HCT116 (cell line): Measurements from ENCODE around the gene ZDHHC16. TPM values are rescaled to one million over a fixed set of nuclear protein-coding genes. Genes with fewer than 3 reads are reported as not detected.
A peak's percentile ranks its signal among the peaks of the same experiment; 100 is the strongest.

Experiments used
- ATAC-seq: fragments of 200-7000 bp; cut with Tn5 transposase; 2 replicates; pipeline ENCODE4 v1.9.1; 2020; ENCODE audit warnings: mild to moderate bottlenecking, moderate library complexity
- BruUV-seq: library from RNA; stranded (reverse); fragments of 400-500 nt; replicated peaks from 2 replicates; lab custom pipeline; 2021; lab: Mats Ljungman, UMichigan
- CTCF ChIA-PET: fragments of 300-600 bp; sonication (Branson Sonifier 250); formaldehyde crosslinking; loops from one replicate; lab custom pipeline; 2021; ENCODE audit warnings: antibody characterized with exemption; lab: Charles Lee
- POLR2A ChIA-PET: fragments of 300-600, 350-600 bp; sonication (Branson Sonifier 250); formaldehyde crosslinking; loops from one replicate; lab custom pipeline; 2021; ENCODE audit warnings: antibody characterized with exemption; lab: Charles Lee
- RAD21 ChIA-PET, 2 experiments: fragments of 300-600 bp; sonication (Branson Sonifier 250); formaldehyde crosslinking; loops; one replicate each; lab custom pipeline; 2023; ENCODE audit warnings: low total read pairs in 2 of 2; ENCODE audit not compliant: uncharacterized antibody in 2 of 2, unreplicated experiment in 2 of 2, low non-redundant PET in 1 of 2; lab: Charles Lee
- DNase-seq: peaks from one replicate; pipeline ENCODE4 v3.0.0-alpha.2; 2010; ENCODE audit warnings: low read depth, low spot score
- H2AFZ ChIP-seq: fragments of 200-600 bp; shearing (Covaris generic), sonication (generic); 2 replicates; pipeline ENCODE4 v1.6.1; 2017; ENCODE audit warnings: low read depth, mixed run types, mixed read lengths, antibody characterized with exemption, low read length; ENCODE audit not compliant: poor library complexity, severe bottlenecking
- H3K27ac ChIP-seq: 2 replicates; pipeline ENCODE4 v1.5.1; 2012; ENCODE audit warnings: low read depth, low read length
- H3K27me3 ChIP-seq: fragments of 200-600 bp; sonication (generic); 2 replicates; pipeline ENCODE4 v1.6.1; 2016; ENCODE audit warnings: mixed run types, low read length, mixed read lengths; ENCODE audit not compliant: insufficient read depth
- H3K36me3 ChIP-seq, 2 experiments: fragments of 200-500 bp in 1 of 2; fragments of 200-600 bp in 1 of 2; sonication (Bioruptor generic) in 1 of 2; sonication (generic) in 1 of 2; 2 replicates each; pipeline versions ENCODE4 v1.5.1 to v1.6.1; 2014 to 2016; ENCODE audit warnings: low read length in 2 of 2, inconsistent platforms in 1 of 2, mixed read lengths in 1 of 2, mixed run types in 1 of 2; ENCODE audit not compliant: insufficient read depth in 2 of 2, control insufficient read depth in 1 of 2
- H3K4me1 ChIP-seq, 2 experiments: fragments of 200-600 bp in 1 of 2; sonication (generic) in 1 of 2; 2 replicates each; pipeline versions ENCODE4 v1.5.1 to v1.6.1; 2012 to 2017; ENCODE audit warnings: low read length in 2 of 2, inconsistent platforms in 1 of 2, mild to moderate bottlenecking in 1 of 2, mixed read lengths in 1 of 2, mixed run types in 1 of 2, moderate library complexity in 1 of 2; ENCODE audit not compliant: insufficient read depth in 2 of 2, control insufficient read depth in 1 of 2
- H3K4me2 ChIP-seq: fragments of 200-600 bp; sonication (generic); 2 replicates; pipeline ENCODE4 v1.6.1; 2017; ENCODE audit warnings: mixed run types, low read length, mixed read lengths
- H3K4me3 ChIP-seq, 2 experiments: fragments of 200-600 bp in 1 of 2; sonication (generic) in 1 of 2; replicated peaks in 1 of 2; 2 replicates each; pipeline ENCODE4 v1.5.1; 2011 to 2016; ENCODE audit warnings: low read length in 2 of 2, control low read depth in 1 of 2, low read depth in 1 of 2, mild to moderate bottlenecking in 1 of 2, mixed read lengths in 1 of 2, mixed run types in 1 of 2
- H3K79me2 ChIP-seq: fragments of 200-600 bp; sonication (generic); 2 replicates; pipeline ENCODE4 v1.6.1; 2017; ENCODE audit warnings: mild to moderate bottlenecking, mixed run types, low read length, moderate library complexity, mixed read lengths; ENCODE audit not compliant: insufficient read depth
- H3K9ac ChIP-seq: fragments of 200-600 bp; sonication (generic); 2 replicates; pipeline ENCODE4 v1.6.1; 2016; ENCODE audit warnings: low read length, mixed read lengths
- H3K9me2 ChIP-seq: fragments of 200-600 bp; sonication (generic), shearing (Covaris generic); 2 replicates; pipeline ENCODE4 v1.6.1; 2017; ENCODE audit warnings: mixed run types, mild to moderate bottlenecking, moderate library complexity; ENCODE audit not compliant: insufficient read depth
- H3K9me3 ChIP-seq, 2 experiments: fragments of 200-500 bp in 1 of 2; fragments of 200-600 bp in 1 of 2; sonication (Bioruptor generic) in 1 of 2; sonication (generic) in 1 of 2; 2 replicates each; pipeline ENCODE4 v1.6.1; 2014 to 2017; ENCODE audit warnings: low read length in 2 of 2, mixed read lengths in 2 of 2, inconsistent platforms in 1 of 2, low read depth in 1 of 2, mild to moderate bottlenecking in 1 of 2, mixed run types in 1 of 2, moderate library complexity in 1 of 2; ENCODE audit not compliant: control insufficient read depth in 1 of 2, insufficient read depth in 1 of 2
- H4K20me1 ChIP-seq: fragments of 200-600 bp; sonication (generic), shearing (Covaris generic); 2 replicates; pipeline ENCODE4 v1.6.1; 2017; ENCODE audit warnings: mixed run types, mild to moderate bottlenecking, moderate library complexity; ENCODE audit not compliant: insufficient read depth
- ELF1 ChIP-seq: IDR thresholded peaks from 2 replicates; pipeline ENCODE4 v1.6.1; 2012; ENCODE audit warnings: low read depth, borderline replicate concordance
- EZH2phosphoT487 ChIP-seq: fragments of 200-600 bp; IDR thresholded peaks from 2 replicates; pipeline ENCODE4 v1.6.1; 2018; ENCODE audit warnings: antibody characterized with exemption, borderline replicate concordance
- FOSL1 ChIP-seq: IDR thresholded peaks from 2 replicates; pipeline ENCODE4 v1.6.1; 2012; ENCODE audit warnings: low read depth
- JUND ChIP-seq: IDR thresholded peaks from 2 replicates; pipeline ENCODE4 v1.6.1; 2012
- POLR2A ChIP-seq: IDR thresholded peaks from 2 replicates; pipeline ENCODE4 v1.7.0; 2011; ENCODE audit warnings: borderline replicate concordance; ENCODE audit not compliant: insufficient read depth, insufficient read length; ENCODE audit errors: extremely low read depth
- POLR2AphosphoS5 ChIP-seq: IDR thresholded peaks from 2 replicates; pipeline ENCODE4 v1.6.1; 2011; ENCODE audit warnings: mild to moderate bottlenecking, low read depth, low read length, moderate library complexity
- SIN3A ChIP-seq: IDR thresholded peaks from 2 replicates; pipeline ENCODE4 v1.6.1; 2012; ENCODE audit warnings: low read depth
- SP1 ChIP-seq: IDR thresholded peaks from 2 replicates; pipeline ENCODE4 v1.6.1; 2012; ENCODE audit warnings: low read depth
- YY1 ChIP-seq: IDR thresholded peaks from 2 replicates; pipeline ENCODE4 v1.6.1; 2011; ENCODE audit warnings: low read length, low read depth, moderate library complexity, mild to moderate bottlenecking; ENCODE audit not compliant: insufficient replicate concordance; ENCODE audit errors: extremely low read depth
- intact Hi-C: fragments of 100-400 bp; cut with micrococcal nuclease; formaldehyde crosslinking; loops from 2 replicates; pipeline ENCODE4 v1.10.0; 2022
- total RNA-seq: library from RNA; stranded (reverse); gene quantifications from one replicate; pipeline ENCODE4 v1.2.1, GENCODE V29; 2021; ENCODE audit not compliant: unreplicated experiment
- TF ChIP-seq, protein P1 (sequence below): IDR thresholded peaks from 2 replicates; pipeline ENCODE4 v1.6.1; 2011; ENCODE audit warnings: mild to moderate bottlenecking, low read length, moderate library complexity; ENCODE audit not compliant: insufficient replicate concordance; ENCODE audit errors: extremely low read depth
- TF ChIP-seq, protein P2 (sequence below), 3 experiments: fragments of 200-600 bp in 1 of 3; sonication (generic) in 1 of 3; IDR thresholded peaks in 2 of 3; conservative IDR thresholded peaks in 1 of 3; 2 replicates each; pipeline ENCODE4 v1.5.1; 2012 to 2017; ENCODE audit warnings: low read depth in 2 of 3, low read length in 2 of 3, antibody characterized with exemption in 1 of 3, borderline replicate concordance in 1 of 3, control low read depth in 1 of 3, mild to moderate bottlenecking in 1 of 3, mixed read lengths in 1 of 3, mixed run types in 1 of 3, moderate library complexity in 1 of 3; ENCODE audit not compliant: insufficient read depth in 1 of 3
- TF ChIP-seq, protein P3 (sequence below): IDR thresholded peaks from 2 replicates; pipeline ENCODE4 v1.6.1; 2012
- TF ChIP-seq, protein P4 (sequence below): IDR thresholded peaks from 2 replicates; pipeline ENCODE4 v1.6.1; 2012

The ZDHHC16 gene
- total RNA-seq, 1 experiment from 2014 or later = 34.0 TPM

DNA sequence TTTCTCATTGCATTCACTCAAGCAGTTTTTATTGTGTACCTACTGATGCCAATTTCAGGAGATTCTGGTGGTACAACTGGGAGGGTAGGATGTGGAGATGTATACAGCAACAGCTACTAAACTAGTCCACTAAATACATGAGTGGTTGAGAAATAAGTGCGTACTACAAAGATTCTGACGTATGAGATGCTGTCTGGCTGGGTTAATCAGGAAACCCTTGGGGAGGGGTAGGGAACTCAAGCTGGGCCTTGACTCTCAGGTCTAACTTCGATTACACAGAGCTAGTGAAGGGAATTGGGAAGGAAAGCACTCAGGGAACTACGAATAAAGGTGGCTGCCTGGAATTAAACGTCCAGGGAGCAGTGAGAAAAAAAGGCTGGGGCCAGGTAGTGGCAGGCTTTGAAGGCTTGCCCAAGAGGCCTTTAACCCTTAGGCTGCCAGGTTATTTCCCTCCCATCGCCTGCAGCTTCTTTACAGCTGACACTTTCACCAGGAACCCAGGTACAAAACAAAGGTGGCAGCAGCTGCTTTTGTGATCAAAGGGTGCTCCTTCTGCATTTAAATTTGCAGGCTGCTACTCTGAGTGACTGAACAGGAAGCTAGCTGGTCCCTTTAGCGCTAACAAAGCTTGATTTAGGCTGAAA is 49.0 kb downstream of the ZDHHC16 start (continued):
- TF ChIP-seq EZH2phosphoT487 (no peak), ELF1 (no peak), SP1 (no peak)
- TF ChIP-seq, protein P1, sequence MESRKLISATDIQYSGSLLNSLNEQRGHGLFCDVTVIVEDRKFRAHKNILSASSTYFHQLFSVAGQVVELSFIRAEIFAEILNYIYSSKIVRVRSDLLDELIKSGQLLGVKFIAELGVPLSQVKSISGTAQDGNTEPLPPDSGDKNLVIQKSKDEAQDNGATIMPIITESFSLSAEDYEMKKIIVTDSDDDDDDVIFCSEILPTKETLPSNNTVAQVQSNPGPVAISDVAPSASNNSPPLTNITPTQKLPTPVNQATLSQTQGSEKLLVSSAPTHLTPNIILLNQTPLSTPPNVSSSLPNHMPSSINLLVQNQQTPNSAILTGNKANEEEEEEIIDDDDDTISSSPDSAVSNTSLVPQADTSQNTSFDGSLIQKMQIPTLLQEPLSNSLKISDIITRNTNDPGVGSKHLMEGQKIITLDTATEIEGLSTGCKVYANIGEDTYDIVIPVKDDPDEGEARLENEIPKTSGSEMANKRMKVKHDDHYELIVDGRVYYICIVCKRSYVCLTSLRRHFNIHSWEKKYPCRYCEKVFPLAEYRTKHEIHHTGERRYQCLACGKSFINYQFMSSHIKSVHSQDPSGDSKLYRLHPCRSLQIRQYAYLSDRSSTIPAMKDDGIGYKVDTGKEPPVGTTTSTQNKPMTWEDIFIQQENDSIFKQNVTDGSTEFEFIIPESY = no peak

DNA sequence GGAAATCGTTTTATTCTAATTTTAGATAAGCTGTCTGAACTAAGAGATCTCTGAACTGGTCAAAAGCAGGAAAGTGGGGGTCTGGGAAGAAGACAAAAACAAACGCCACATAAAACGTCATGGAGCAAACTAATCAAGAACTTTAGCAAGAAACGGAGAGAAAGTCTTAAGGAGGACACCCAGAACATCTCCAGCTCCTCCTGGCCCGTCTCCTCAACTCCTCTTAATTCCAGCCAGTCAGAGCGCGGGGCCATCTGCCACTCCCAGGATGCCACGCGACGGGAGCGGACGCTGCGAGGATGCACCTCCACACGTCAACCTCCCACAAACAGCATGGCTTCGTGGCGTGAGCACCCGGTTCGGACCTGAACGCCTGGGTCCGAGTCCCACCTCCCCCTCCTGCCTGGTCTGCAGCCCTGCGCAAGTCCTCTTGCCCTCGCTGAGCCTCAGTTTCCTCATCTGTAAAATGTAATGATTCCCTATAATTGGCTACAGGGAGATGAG is 51.6 kb downstream of the ZDHHC16 start:
- no peaks in the 10 kb centered on the region for H3K9me2 ChIP-seq
- TF ChIP-seq SIN3A = peak; percentile 91
- no peak for TF ChIP-seq JUND
- TF ChIP-seq POLR2A = peak; percentile 58
- TF ChIP-seq, protein P2, sequence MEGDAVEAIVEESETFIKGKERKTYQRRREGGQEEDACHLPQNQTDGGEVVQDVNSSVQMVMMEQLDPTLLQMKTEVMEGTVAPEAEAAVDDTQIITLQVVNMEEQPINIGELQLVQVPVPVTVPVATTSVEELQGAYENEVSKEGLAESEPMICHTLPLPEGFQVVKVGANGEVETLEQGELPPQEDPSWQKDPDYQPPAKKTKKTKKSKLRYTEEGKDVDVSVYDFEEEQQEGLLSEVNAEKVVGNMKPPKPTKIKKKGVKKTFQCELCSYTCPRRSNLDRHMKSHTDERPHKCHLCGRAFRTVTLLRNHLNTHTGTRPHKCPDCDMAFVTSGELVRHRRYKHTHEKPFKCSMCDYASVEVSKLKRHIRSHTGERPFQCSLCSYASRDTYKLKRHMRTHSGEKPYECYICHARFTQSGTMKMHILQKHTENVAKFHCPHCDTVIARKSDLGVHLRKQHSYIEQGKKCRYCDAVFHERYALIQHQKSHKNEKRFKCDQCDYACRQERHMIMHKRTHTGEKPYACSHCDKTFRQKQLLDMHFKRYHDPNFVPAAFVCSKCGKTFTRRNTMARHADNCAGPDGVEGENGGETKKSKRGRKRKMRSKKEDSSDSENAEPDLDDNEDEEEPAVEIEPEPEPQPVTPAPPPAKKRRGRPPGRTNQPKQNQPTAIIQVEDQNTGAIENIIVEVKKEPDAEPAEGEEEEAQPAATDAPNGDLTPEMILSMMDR (IDR thresholded peaks at IDR 0.05 in 2 of 3, conservative IDR thresholded peaks at IDR 0.05 in 1 of 3; ENCODE audit: borderline replicate concordance in 1 of 3, insufficient read depth in 1 of 3, low read depth in 2 of 3, low read length in 2 of 3) = no peak
- TF ChIP-seq, protein P3, sequence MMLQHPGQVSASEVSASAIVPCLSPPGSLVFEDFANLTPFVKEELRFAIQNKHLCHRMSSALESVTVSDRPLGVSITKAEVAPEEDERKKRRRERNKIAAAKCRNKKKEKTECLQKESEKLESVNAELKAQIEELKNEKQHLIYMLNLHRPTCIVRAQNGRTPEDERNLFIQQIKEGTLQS = no peak
- TF ChIP-seq YY1 = peak; percentile 84
- no peak for TF ChIP-seq FOSL1
- peak; percentile 56; the same call in 1 of the 2 replicates for TF ChIP-seq POLR2AphosphoS5
- TF ChIP-seq, protein P4, sequence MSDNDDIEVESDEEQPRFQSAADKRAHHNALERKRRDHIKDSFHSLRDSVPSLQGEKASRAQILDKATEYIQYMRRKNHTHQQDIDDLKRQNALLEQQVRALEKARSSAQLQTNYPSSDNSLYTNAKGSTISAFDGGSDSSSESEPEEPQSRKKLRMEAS = peak; percentile 94
- peaks cover 9 to 17% of the 10 kb centered on the region in 2 experiments; a peak in 3 of 4 replicates for H3K4me1 ChIP-seq
- peak; percentile 69 for DNase-seq
- ATAC-seq = peak; percentile 61
- H3K9ac ChIP-seq = peak overlapping the region; percentile 94
- peaks cover 54% of the 10 kb centered on the region for H3K79me2 ChIP-seq
- no peak overlapping the region for H2AFZ ChIP-seq
- peak overlapping the region; percentile 94 for H3K27ac ChIP-seq
- H3K27me3 ChIP-seq = no peaks in the 10 kb centered on the region
- BruUV-seq = TSS peak; percentile 57
- ChIA-PET CTCF (interaction anchor here (0.6 kb wide), 1 partner anchor 215 kb away, joined by 5 read pairs; no protein-coding TSS in a partner anchor), POLR2A (interaction anchor here (0.8 kb wide), 1 partner anchor 21 kb away, joined by 4 read pairs; no protein-coding TSS in a partner anchor), RAD21 (no interaction called here)
- intact Hi-C loops = loop anchor here (2.0 to 5.0 kb wide), 2 partner anchors 45 to 50 kb away; partner anchors contain the start of genes EXOSC1 and ZDHHC16
- H3K4me2 ChIP-seq = peak overlapping the region; percentile 81
- H3K36me3 ChIP-seq = no peaks in the 10 kb centered on the region; a peak in 1 of 4 replicates
- no peaks in the 10 kb centered on the region for H3K9me3 ChIP-seq
- no peaks in the 10 kb centered on the region for H4K20me1 ChIP-seq
- H3K4me3 ChIP-seq = peak overlapping the region; percentile 81 to 96
